SK-N-SH treated with all-trans-retinoic acid at 6 μM for 48 hours (cell line): Measurements from ENCODE around the gene PIWIL1.

ENCODE experiments used
- ATAC-seq: fragments of 200-7000 bp; cut with Tn5 transposase; 3 replicates; pipeline ENCODE4 v1.9.1; 2020; ENCODE audit warnings: mild to moderate bottlenecking, moderate library complexity
- CSDC2 ChIP-seq: fragments of 250-450 bp; sonication (Bioruptor Pico); IDR thresholded peaks from 2 replicates; pipeline ENCODE4 v1.5.0; 2020; ENCODE audit warnings: mild to moderate bottlenecking, moderate library complexity
- ESRRG ChIP-seq: fragments of 250-450 bp; sonication (Bioruptor Pico); IDR thresholded peaks from 2 replicates; pipeline ENCODE4 v1.6.1; 2021; ENCODE audit warnings: mild to moderate bottlenecking
- GLIS3 ChIP-seq: fragments of 250-450 bp; sonication (Bioruptor Pico); IDR thresholded peaks from 2 replicates; pipeline ENCODE4 v1.5.0; 2020; ENCODE audit warnings: mild to moderate bottlenecking, moderate library complexity
- ISL1 ChIP-seq: fragments of 250-450 bp; sonication (Bioruptor Pico); IDR thresholded peaks from 2 replicates; pipeline ENCODE4 v2.1.2; 2022; ENCODE audit warnings: mild to moderate bottlenecking, moderate library complexity
- OSR1 ChIP-seq: fragments of 250-450 bp; sonication (Bioruptor Pico); IDR thresholded peaks from 2 replicates; pipeline ENCODE4 v1.8.0; 2022; ENCODE audit warnings: moderate library complexity, mild to moderate bottlenecking, inconsistent platforms
- PPARA ChIP-seq: fragments of 250-450 bp; sonication (Bioruptor Pico); IDR thresholded peaks from 2 replicates; pipeline ENCODE4 v1.5.0; 2020; ENCODE audit warnings: mild to moderate bottlenecking, borderline replicate concordance
- RARB ChIP-seq: fragments of 250-450 bp; sonication (Bioruptor Pico); IDR thresholded peaks from 2 replicates; pipeline ENCODE4 v1.8.0; 2021; ENCODE audit warnings: mild to moderate bottlenecking, moderate library complexity
- SNAI2 ChIP-seq: fragments of 250-450 bp; sonication (Bioruptor Pico); IDR thresholded peaks from 2 replicates; pipeline ENCODE4 v1.5.0; 2020; ENCODE audit warnings: mild to moderate bottlenecking, moderate library complexity
- TCF4 ChIP-seq: fragments of 250-450 bp; sonication (Bioruptor Pico); IDR thresholded peaks from 2 replicates; pipeline ENCODE4 v1.8.0; 2021; ENCODE audit warnings: mild to moderate bottlenecking, moderate library complexity, borderline replicate concordance
- TOX ChIP-seq: fragments of 250-450 bp; sonication (Bioruptor Pico); IDR thresholded peaks from 2 replicates; pipeline ENCODE4 v1.8.0; 2021; ENCODE audit warnings: mild to moderate bottlenecking, moderate library complexity, borderline replicate concordance
- ZC3H10 ChIP-seq: fragments of 250-450 bp; sonication (Bioruptor Pico); IDR thresholded peaks from 2 replicates; pipeline ENCODE4 v1.5.1; 2021; ENCODE audit warnings: mild to moderate bottlenecking, moderate library complexity
- ZFP3 ChIP-seq: fragments of 250-450 bp; sonication (Bioruptor Pico); IDR thresholded peaks from 2 replicates; pipeline ENCODE4 v1.5.0; 2020; ENCODE audit warnings: mild to moderate bottlenecking, moderate library complexity
- ZFP30 ChIP-seq: fragments of 450-650 bp; formaldehyde crosslinking; IDR thresholded peaks from 2 replicates; pipeline ENCODE4 v1.5.0; 2022; ENCODE audit warnings: mild to moderate bottlenecking, moderate library complexity
- ZNF565 ChIP-seq: fragments of 450-650 bp; formaldehyde crosslinking; conservative IDR thresholded peaks from 2 replicates; pipeline ENCODE4 v1.5.0; 2020; ENCODE audit warnings: low read depth, mild to moderate bottlenecking, moderate library complexity
- ZNF70 ChIP-seq: fragments of 450-650 bp; formaldehyde crosslinking; IDR thresholded peaks from 2 replicates; pipeline ENCODE4 v1.5.0; 2020; ENCODE audit warnings: mild to moderate bottlenecking, moderate library complexity
- TF ChIP-seq, protein P1 (sequence below): fragments of 250-450 bp; sonication (Bioruptor Pico); IDR thresholded peaks from 2 replicates; pipeline ENCODE4 v1.8.0; 2020; ENCODE audit warnings: mild to moderate bottlenecking, moderate library complexity, borderline replicate concordance
- TF ChIP-seq, protein P2 (sequence below): fragments of 250-450 bp; sonication (Bioruptor Pico); IDR thresholded peaks from 2 replicates; pipeline ENCODE4 v1.5.1; 2021; ENCODE audit warnings: mild to moderate bottlenecking, moderate library complexity
- TF ChIP-seq, protein P3 (sequence below): fragments of 250-450 bp; sonication (Bioruptor Pico); IDR thresholded peaks from 2 replicates; pipeline ENCODE4 v1.5.0; 2020; ENCODE audit warnings: mild to moderate bottlenecking, moderate library complexity
- TF ChIP-seq, protein P4 (sequence below): fragments of 250-450 bp; sonication (Bioruptor Pico); IDR thresholded peaks from 2 replicates; pipeline ENCODE4 v1.5.1; 2020; ENCODE audit warnings: low read depth, mild to moderate bottlenecking, moderate library complexity

The PIWIL1 gene

DNA sequence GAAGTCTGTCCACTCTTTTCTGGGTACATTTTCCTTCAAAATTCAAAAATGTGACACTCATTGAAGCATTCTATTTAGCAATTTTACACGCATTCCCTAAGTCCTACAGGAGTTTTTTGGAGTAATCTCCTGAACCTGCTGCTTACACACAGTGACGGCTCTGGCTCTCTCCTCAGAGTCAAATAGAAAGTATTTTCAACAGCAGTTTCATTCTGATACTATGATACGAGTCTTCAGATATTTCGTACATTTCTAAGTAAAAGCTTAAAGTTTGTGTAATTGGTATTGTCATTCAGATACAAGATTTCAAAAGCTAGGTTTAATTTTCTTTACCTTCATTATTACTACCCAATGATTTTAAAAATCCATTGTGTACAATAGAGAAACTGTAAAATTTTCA is 36.4 kb downstream of the PIWIL1 start (continued):
- TF ChIP-seq, protein P1, sequence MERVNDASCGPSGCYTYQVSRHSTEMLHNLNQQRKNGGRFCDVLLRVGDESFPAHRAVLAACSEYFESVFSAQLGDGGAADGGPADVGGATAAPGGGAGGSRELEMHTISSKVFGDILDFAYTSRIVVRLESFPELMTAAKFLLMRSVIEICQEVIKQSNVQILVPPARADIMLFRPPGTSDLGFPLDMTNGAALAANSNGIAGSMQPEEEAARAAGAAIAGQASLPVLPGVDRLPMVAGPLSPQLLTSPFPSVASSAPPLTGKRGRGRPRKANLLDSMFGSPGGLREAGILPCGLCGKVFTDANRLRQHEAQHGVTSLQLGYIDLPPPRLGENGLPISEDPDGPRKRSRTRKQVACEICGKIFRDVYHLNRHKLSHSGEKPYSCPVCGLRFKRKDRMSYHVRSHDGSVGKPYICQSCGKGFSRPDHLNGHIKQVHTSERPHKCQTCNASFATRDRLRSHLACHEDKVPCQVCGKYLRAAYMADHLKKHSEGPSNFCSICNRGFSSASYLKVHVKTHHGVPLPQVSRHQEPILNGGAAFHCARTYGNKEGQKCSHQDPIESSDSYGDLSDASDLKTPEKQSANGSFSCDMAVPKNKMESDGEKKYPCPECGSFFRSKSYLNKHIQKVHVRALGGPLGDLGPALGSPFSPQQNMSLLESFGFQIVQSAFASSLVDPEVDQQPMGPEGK (CRISPR knock-in tag), result no peak
- TF ChIP-seq TCF4 (CRISPR knock-in tag), result no peak
- no peak for TF ChIP-seq PPARA (CRISPR knock-in tag)
- TF ChIP-seq, protein P2, sequence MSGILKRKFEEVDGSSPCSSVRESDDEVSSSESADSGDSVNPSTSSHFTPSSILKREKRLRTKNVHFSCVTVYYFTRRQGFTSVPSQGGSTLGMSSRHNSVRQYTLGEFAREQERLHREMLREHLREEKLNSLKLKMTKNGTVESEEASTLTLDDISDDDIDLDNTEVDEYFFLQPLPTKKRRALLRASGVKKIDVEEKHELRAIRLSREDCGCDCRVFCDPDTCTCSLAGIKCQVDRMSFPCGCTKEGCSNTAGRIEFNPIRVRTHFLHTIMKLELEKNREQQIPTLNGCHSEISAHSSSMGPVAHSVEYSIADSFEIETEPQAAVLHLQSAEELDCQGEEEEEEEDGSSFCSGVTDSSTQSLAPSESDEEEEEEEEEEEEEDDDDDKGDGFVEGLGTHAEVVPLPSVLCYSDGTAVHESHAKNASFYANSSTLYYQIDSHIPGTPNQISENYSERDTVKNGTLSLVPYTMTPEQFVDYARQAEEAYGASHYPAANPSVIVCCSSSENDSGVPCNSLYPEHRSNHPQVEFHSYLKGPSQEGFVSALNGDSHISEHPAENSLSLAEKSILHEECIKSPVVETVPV (CRISPR knock-in tag), result no peak
- no peak for TF ChIP-seq ESRRG (CRISPR knock-in tag)

DNA sequence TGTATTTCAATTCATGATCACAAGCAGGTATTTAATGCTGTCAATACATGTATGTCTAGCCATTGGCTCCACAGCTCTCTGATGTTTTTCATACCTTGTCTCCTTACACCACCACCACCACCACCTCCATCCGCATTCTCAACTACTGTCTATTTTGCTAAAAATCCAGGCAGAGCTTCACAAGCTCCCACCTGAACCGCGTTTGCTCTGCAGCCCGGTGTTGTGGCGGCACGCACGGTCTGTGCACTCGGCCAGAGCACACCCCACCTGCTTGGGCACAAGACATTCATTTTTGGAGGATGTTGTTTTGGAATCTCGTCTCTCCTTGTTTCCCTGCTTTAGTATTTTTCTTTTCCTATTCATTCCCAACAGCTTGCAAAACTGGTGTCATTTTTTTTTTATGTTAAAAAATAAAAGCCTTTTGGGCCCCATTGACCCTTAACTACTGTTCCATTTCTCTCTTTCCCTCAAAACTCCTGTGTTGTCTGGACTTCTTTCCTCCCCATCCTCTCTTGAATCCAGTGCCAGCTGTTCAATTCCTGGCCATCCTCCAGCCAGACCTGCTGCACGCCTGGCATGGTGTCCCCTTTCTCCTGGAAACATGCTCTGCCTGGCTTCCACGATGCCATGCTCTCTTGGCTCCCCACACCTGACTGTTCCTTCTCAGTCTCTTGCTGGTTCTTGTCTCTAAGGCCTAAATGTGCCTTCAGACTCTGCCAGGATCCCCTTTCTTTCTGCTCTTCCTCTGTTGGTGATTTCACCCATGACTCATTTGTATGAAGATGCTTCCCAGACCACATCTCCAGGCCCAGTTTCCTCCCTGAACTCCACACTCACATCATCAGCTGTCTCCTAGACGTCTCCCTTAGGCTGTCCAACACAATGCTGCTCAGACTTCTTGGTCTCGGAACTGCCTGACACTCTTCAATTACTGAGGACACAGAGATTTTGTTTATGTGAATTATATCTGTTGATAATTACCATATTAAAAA is 37.9 kb downstream of the PIWIL1 start:
- no peak for ATAC-seq

More for the DNA sequence above, 37.9 kb downstream of the PIWIL1 start:
- TF ChIP-seq, protein P3, sequence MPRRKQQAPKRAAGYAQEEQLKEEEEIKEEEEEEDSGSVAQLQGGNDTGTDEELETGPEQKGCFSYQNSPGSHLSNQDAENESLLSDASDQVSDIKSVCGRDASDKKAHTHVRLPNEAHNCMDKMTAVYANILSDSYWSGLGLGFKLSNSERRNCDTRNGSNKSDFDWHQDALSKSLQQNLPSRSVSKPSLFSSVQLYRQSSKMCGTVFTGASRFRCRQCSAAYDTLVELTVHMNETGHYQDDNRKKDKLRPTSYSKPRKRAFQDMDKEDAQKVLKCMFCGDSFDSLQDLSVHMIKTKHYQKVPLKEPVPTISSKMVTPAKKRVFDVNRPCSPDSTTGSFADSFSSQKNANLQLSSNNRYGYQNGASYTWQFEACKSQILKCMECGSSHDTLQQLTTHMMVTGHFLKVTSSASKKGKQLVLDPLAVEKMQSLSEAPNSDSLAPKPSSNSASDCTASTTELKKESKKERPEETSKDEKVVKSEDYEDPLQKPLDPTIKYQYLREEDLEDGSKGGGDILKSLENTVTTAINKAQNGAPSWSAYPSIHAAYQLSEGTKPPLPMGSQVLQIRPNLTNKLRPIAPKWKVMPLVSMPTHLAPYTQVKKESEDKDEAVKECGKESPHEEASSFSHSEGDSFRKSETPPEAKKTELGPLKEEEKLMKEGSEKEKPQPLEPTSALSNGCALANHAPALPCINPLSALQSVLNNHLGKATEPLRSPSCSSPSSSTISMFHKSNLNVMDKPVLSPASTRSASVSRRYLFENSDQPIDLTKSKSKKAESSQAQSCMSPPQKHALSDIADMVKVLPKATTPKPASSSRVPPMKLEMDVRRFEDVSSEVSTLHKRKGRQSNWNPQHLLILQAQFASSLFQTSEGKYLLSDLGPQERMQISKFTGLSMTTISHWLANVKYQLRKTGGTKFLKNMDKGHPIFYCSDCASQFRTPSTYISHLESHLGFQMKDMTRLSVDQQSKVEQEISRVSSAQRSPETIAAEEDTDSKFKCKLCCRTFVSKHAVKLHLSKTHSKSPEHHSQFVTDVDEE (CRISPR knock-in tag), result no peak
- TF ChIP-seq CSDC2 (CRISPR knock-in tag), result no peak
- no peak for TF ChIP-seq SNAI2 (CRISPR knock-in tag)
- TF ChIP-seq ZC3H10, result no peak
- no peak for TF ChIP-seq PPARA (CRISPR knock-in tag)
- TF ChIP-seq ESRRG (CRISPR knock-in tag), result no peak
- TF ChIP-seq, protein P1 (CRISPR knock-in tag), result no peak
- TF ChIP-seq OSR1 (CRISPR knock-in tag), result no peak
- TF ChIP-seq TCF4 (CRISPR knock-in tag), result no peak
- no peak for TF ChIP-seq ZNF565
- TF ChIP-seq, protein P4, sequence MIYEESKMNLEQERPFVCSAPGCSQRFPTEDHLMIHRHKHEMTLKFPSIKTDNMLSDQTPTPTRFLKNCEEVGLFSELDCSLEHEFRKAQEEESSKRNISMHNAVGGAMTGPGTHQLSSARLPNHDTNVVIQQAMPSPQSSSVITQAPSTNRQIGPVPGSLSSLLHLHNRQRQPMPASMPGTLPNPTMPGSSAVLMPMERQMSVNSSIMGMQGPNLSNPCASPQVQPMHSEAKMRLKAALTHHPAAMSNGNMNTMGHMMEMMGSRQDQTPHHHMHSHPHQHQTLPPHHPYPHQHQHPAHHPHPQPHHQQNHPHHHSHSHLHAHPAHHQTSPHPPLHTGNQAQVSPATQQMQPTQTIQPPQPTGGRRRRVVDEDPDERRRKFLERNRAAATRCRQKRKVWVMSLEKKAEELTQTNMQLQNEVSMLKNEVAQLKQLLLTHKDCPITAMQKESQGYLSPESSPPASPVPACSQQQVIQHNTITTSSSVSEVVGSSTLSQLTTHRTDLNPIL (CRISPR knock-in tag), result no peak
- no peak for TF ChIP-seq RARB
- TF ChIP-seq, protein P2 (CRISPR knock-in tag), result no peak
- TF ChIP-seq GLIS3, result no peak
- no peak for TF ChIP-seq ZFP30 (CRISPR knock-in tag)
- TF ChIP-seq ISL1 (CRISPR knock-in tag), result no peak
- TF ChIP-seq TOX (CRISPR knock-in tag), result no peak
- TF ChIP-seq ZFP3 (CRISPR knock-in tag), result no peak
- TF ChIP-seq ZNF70 (CRISPR knock-in tag), result no peak
